IPS DF 6.9 (cell line): Measurements from ENCODE around the gene AGXT2.

ENCODE experiments used
- DNase-seq: peaks from one replicate; pipeline ENCODE4 v3.0.0-alpha.2; 2013; ENCODE audit warnings: low read depth, low spot score
- H3K27ac ChIP-seq: one replicate; pipeline ENCODE4 v1.5.1; 2013; ENCODE audit warnings: low read length, control low read depth
- H3K27me3 ChIP-seq: 2 replicates; pipeline ENCODE4 v1.6.1; 2013; ENCODE audit warnings: mild to moderate bottlenecking, low read length; ENCODE audit not compliant: control insufficient read depth, insufficient read depth
- H3K36me3 ChIP-seq: 2 replicates; pipeline ENCODE4 v1.6.1; 2013; ENCODE audit warnings: low read length; ENCODE audit not compliant: control insufficient read depth, insufficient read depth
- H3K4me1 ChIP-seq: 2 replicates; pipeline ENCODE4 v1.6.1; 2013; ENCODE audit warnings: low read length; ENCODE audit not compliant: control insufficient read depth, insufficient read depth
- H3K4me3 ChIP-seq: 2 replicates; pipeline ENCODE4 v1.5.1; 2013; ENCODE audit warnings: mild to moderate bottlenecking, low read length
- H3K9me3 ChIP-seq: 2 replicates; pipeline ENCODE4 v1.6.1; 2013; ENCODE audit warnings: low read length, inconsistent platforms; ENCODE audit not compliant: control insufficient read depth, insufficient read depth
- WGBS: extraction: QIAGEN DNeasy Blood & Tissue Kit; methylation state at CpG from one replicate; pipeline ENCODE4 v1.1.7; 2013; ENCODE audit warnings: mixed read lengths, missing lambda C conversion rate; ENCODE audit not compliant: insufficient read length, insufficient coverage; 5-methylcytosine and 5-hydroxymethylcytosine counted together

The AGXT2 gene

GRCh38 chr5:35056686-35057085, 8.9 kb upstream of the AGXT2 start:
- Histone ChIP-seq H3K4me3 (no peak overlapping the region), H3K4me1 (peaks cover 1% of the 10 kb centered on the region; the same call in 1 of the 2 replicates), H3K9me3 (no peaks in the 10 kb centered on the region), H3K27ac (no peak overlapping the region), H3K36me3 (no peaks in the 10 kb centered on the region), H3K27me3 (no peaks in the 10 kb centered on the region)
- no CpG with 5 or more reads among the region's 2 CpGs for WGBS
- DNase-seq = no peak

- Histone ChIP-seq H3K36me3 (no peaks in the 10 kb centered on the region), H3K27ac (no peak overlapping the region), H3K9me3 (no peaks in the 10 kb centered on the region), H3K4me1 (peaks cover 1% of the 10 kb centered on the region; the same call in 1 of the 2 replicates), H3K27me3 (no peaks in the 10 kb centered on the region), H3K4me3 (no peak overlapping the region)
- no peak for DNase-seq
- WGBS = no CpG with 5 or more reads among the region's 4 CpGs
Observed at GRCh38 chr5:35052838-35053237, 5.1 kb upstream of the AGXT2 start.

GRCh38 chr5:35050541-35051126, 2.9 kb upstream of the AGXT2 start:
- no peaks in the 10 kb centered on the region for H3K27me3 ChIP-seq
- no peak overlapping the region for H3K4me3 ChIP-seq
- no CpG with 5 or more reads among the region's 3 CpGs for WGBS
- H3K36me3 ChIP-seq = no peaks in the 10 kb centered on the region
- no peaks in the 10 kb centered on the region for H3K9me3 ChIP-seq
- H3K4me1 ChIP-seq = no peaks in the 10 kb centered on the region
- no peak for DNase-seq
- no peak overlapping the region for H3K27ac ChIP-seq

GRCh38 chr5:35048910-35049309, 1.2 kb upstream of the AGXT2 start:
- no CpG with 5 or more reads among the region's 1 CpG for whole genome bisulfite sequencing
- H3K27me3 ChIP-seq = no peaks in the 10 kb centered on the region
- DNase-seq = no peak

GRCh38 chr5:35046774-35047173, 975 bp downstream of the AGXT2 start:
- Histone ChIP-seq H3K4me3 (no peak overlapping the region), H3K27me3 (no peaks in the 10 kb centered on the region), H3K9me3 (no peaks in the 10 kb centered on the region), H3K27ac (no peak overlapping the region), H3K4me1 (no peaks in the 10 kb centered on the region), H3K36me3 (no peaks in the 10 kb centered on the region)
- DNase-seq = no peak
- no CpG with 5 or more reads among the region's 4 CpGs for WGBS

More at GRCh38 chr5:35048910-35049309, 1.2 kb upstream of the AGXT2 start:
- H3K36me3 ChIP-seq = no peaks in the 10 kb centered on the region
- no peak overlapping the region for H3K27ac ChIP-seq
- no peaks in the 10 kb centered on the region for H3K4me1 ChIP-seq
- H3K4me3 ChIP-seq = no peak overlapping the region
- no peaks in the 10 kb centered on the region for H3K9me3 ChIP-seq

- Histone ChIP-seq H3K27me3 (no peaks in the 10 kb centered on the region), H3K4me3 (no peak overlapping the region), H3K9me3 (no peaks in the 10 kb centered on the region), H3K4me1 (no peaks in the 10 kb centered on the region), H3K36me3 (no peaks in the 10 kb centered on the region), H3K27ac (no peak overlapping the region)
- no peak for DNase-seq
- no CpG with 5 or more reads among the region's 1 CpG for WGBS
Observed at GRCh38 chr5:35045280-35045679, 2.5 kb downstream of the AGXT2 start.

- Histone ChIP-seq H3K27me3 (no peaks in the 10 kb centered on the region), H3K9me3 (no peaks in the 10 kb centered on the region), H3K4me3 (no peak overlapping the region), H3K36me3 (no peaks in the 10 kb centered on the region), H3K27ac (no peak overlapping the region), H3K4me1 (no peaks in the 10 kb centered on the region)
- DNase-seq = no peak
- WGBS = no CpG with 5 or more reads among the region's 4 CpGs
Observed at GRCh38 chr5:35044649-35045048, 3.1 kb downstream of the AGXT2 start.

GRCh38 chr5:35042781-35043180, 5.0 kb downstream of the AGXT2 start:
- Histone ChIP-seq H3K27me3 (no peaks in the 10 kb centered on the region), H3K4me1 (no peaks in the 10 kb centered on the region), H3K9me3 (no peaks in the 10 kb centered on the region), H3K27ac (no peak overlapping the region), H3K4me3 (no peak overlapping the region), H3K36me3 (no peaks in the 10 kb centered on the region)
- no CpG with 5 or more reads among the region's 4 CpGs for WGBS
- no peak for DNase-seq

GRCh38 chr5:35041261-35041660, 6.5 kb downstream of the AGXT2 start:
- Histone ChIP-seq H3K27me3 (no peaks in the 10 kb centered on the region), H3K27ac (no peak overlapping the region), H3K4me1 (peaks cover 2% of the 10 kb centered on the region; the same call in 1 of the 2 replicates), H3K4me3 (no peak overlapping the region), H3K36me3 (no peaks in the 10 kb centered on the region), H3K9me3 (no peaks in the 10 kb centered on the region)
- no peak for DNase-seq
- no CpG with 5 or more reads among the region's 3 CpGs for WGBS

GRCh38 chr5:35038891-35039290, 8.9 kb downstream of the AGXT2 start:
- no CpG with 5 or more reads among the region's 2 CpGs for WGBS
- no peak overlapping the region for H3K27ac ChIP-seq
- DNase-seq = no peak

GRCh38 chr5:35036536-35036935, 11.2 kb downstream of the AGXT2 start:
- Histone ChIP-seq H3K27ac (no peak overlapping the region), H3K9me3 (no peaks in the 10 kb centered on the region), H3K4me3 (no peak overlapping the region), H3K27me3 (no peaks in the 10 kb centered on the region), H3K36me3 (no peaks in the 10 kb centered on the region), H3K4me1 (peaks cover 2% of the 10 kb centered on the region; the same call in 1 of the 2 replicates)
- DNase-seq = no peak
- no CpG with 5 or more reads among the region's 4 CpGs for WGBS

More at GRCh38 chr5:35038891-35039290, 8.9 kb downstream of the AGXT2 start:
- Histone ChIP-seq H3K9me3 (no peaks in the 10 kb centered on the region), H3K4me1 (peaks cover 2% of the 10 kb centered on the region; the same call in 1 of the 2 replicates), H3K4me3 (no peak overlapping the region), H3K36me3 (no peaks in the 10 kb centered on the region), H3K27me3 (no peaks in the 10 kb centered on the region)
